ENCODE results near the gene NFKBIA. TPM values are rescaled to one million over a fixed set of nuclear protein-coding genes. Genes with fewer than 3 reads are reported as not detected.

NFKBIA gene, protein sequence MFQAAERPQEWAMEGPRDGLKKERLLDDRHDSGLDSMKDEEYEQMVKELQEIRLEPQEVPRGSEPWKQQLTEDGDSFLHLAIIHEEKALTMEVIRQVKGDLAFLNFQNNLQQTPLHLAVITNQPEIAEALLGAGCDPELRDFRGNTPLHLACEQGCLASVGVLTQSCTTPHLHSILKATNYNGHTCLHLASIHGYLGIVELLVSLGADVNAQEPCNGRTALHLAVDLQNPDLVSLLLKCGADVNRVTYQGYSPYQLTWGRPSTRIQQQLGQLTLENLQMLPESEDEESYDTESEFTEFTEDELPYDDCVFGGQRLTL
- total RNA-seq, result 91.8 TPM in 2 replicates

GRCh38 chr14:35404449-35405303 is at the start of gene NFKBIA:
Gene NFKBIA, minus strand, starts transcription at chr14:35404749. Its CDS starts 105 bp downstream, at chr14:35404644.

Other genes with a start within 250 kb of the NFKBIA start
- 110 and 115 TPM in 2 replicates for gene PSMA6, start 112.4 kb downstream of the NFKBIA start, total RNA-seq
- gene INSM2, start 129.4 kb upstream of the NFKBIA start, total RNA-seq, result not detected in 2 replicates